ENCODE results near the gene HDAC9.

HDAC9 gene

DNA sequence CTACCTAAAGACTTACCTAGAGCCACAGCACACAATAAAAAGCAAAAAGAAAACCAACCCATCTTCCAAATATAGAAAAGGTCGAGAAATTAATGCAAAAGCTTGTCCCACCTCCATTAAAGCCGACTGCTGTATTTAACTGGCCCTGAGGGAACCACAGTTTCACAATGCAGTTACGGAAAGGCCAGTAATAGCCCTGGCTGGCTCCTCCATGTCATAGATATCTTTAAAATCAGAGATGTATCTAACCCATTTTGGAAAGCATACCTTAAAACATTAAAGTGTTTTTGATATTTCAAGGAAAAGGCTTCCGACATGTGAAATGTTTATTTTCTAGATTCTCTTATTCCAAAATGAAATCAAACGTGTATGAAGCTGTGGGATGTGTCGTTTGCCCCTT lies 23.0 kb downstream of the HDAC9 start:
- DNase-seq = no peak
- intact Hi-C loops (cut with DNase I) = no loop called here

DNA sequence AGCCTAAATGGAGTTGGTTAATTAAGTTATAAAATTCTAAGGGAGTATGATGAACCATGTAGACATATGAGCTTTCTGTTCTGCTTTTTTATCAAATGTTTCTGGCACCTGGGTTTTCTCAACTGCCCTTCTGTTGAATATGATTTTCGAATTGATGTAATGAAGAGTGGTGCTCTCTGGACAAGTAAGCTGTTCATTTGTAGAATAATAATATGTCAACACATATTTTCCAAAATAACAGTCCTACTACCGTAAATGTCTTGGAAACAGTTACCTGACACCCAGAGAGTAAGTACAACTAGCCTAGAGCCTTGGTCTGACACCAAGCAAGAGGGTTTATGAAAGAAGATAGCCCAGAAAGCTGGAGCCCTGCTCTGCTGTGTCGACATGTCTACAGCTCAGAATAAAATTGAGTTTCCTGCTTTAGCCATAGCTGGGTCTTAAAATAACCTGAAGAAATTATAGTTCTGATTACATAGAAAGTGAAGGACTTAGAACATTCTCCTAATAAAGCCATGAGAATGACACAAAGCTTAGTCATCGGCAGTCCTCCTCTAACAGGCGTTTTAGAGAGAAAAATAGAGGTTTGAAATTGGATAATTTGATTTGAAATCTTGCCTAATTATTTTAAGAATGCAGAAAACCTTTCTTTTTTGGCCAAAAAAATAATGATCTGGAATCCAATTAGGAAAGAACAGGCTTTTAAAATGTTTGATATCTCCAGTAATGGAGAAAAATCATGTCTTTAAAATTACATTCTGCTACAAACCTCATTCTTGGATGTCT lies 25.1 kb downstream of the HDAC9 start:
- no peak for DNase-seq
- intact Hi-C loops (cut with DNase I) = no loop called here

DNA sequence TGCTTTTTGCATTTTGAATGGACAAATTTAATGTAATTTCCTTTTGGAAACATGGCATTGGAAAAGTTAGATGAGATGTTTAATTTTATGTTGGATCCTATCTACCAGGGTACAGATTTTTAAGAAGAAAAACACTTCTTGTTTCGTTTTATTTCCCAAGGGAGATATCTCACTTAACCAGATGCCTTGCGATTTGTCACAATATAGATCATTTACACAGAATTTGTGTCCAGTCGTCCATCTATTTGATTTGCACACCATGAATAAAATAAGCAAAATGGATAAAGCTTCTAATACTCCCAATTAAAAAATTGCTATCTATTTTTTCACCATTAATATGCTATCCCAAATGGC lies 25.7 kb downstream of the HDAC9 start:
- intact Hi-C loops (cut with DNase I) = no loop called here
- DNase-seq = no peak

DNA sequence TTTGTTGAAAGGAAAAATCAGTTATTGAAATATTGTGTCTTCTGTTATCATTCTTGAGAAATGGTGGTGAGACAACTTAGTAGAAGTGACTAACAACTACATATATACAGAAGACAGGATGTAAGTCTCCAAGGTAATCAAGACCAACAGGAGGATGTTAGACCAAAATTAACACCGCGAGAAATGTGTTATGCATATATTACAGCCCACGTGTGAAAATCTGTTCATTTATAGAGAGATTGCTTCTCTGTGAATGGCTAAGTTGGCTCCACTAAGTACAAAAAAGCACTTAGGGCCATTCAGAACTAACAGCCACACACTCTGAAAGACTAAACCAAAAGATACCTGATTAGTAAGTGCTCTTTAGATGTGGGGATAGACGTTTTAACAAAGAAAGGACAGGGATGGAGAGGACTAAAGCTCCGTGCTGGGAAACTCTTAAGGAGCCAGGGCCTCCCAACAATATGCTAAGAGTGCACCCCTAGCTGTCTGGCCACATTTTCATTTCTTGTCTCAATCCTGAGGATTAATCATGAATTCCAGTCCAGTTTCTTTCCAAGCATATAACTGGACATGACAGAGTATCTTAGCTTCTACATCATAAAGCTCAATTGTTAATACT lies 26.5 kb downstream of the HDAC9 start:
- intact Hi-C loops (cut with DNase I) = no loop called here
- no peak for DNase-seq

DNA sequence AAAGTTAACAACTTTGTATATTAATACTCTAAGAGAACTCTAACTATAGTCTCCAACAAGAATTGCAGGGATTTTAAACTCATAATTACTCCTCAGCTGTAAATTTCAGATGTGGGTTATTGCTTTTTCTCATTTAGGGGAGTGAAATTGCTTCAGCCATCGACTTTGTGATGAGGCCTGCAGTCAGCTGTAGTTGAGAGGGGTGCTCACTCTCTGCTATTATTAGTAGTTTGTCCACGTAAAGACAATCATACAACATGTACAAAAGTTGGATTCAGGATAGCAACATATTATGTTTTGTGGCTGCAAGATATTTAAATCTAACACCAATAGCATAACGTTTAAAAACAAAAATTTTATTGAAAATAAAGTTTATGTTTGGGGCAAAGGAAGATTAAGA lies 28.7 kb downstream of the HDAC9 start:
- no peak for DNase-seq
- intact Hi-C loops (cut with DNase I) = no loop called here

DNA sequence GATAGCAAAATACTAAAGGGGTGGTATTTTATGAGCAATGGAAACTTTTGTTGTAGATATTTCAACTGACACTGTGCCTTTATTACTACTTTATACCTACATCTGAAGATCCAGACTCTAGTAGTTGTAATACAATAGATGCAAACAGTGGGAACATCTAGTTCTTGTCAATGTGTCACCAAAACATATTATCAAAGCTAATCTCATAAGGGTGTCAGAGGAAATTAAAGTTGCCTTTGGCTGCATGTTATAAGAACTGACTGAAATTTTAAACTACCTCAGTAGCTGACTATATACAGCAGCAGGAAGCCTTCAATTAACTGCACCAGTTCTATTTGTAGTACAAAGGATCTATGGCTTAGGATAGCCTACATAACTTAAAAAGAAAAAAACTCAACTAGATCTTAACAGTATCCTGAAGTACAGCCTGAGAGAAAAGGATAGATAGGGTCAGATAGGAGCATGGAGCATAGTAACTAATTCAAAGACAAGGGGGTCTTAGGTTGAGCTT lies 30.9 kb downstream of the HDAC9 start:
- no peak for DNase-seq
- intact Hi-C loops (cut with DNase I) = no loop called here

DNA sequence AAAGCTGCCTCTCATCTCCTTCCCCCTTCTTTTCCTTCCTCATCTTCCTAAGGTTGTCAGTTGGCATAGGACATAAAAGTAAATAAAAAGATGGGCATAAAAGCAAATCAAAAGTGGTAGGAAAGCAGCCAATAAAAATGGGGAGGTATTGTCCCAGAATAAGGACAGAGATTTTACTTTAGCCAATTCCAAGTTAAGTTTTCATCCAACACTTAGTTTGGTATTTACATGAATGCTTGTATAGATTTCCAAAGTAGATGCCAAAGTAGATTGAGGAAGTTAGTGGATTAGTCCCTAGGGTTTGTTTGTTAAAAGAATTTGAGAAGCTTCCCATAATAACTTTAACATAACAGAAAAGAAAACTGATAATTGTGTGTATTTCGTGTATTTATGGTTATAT lies 33.7 kb downstream of the HDAC9 start:
- intact Hi-C loops (cut with DNase I) = no loop called here

DNA sequence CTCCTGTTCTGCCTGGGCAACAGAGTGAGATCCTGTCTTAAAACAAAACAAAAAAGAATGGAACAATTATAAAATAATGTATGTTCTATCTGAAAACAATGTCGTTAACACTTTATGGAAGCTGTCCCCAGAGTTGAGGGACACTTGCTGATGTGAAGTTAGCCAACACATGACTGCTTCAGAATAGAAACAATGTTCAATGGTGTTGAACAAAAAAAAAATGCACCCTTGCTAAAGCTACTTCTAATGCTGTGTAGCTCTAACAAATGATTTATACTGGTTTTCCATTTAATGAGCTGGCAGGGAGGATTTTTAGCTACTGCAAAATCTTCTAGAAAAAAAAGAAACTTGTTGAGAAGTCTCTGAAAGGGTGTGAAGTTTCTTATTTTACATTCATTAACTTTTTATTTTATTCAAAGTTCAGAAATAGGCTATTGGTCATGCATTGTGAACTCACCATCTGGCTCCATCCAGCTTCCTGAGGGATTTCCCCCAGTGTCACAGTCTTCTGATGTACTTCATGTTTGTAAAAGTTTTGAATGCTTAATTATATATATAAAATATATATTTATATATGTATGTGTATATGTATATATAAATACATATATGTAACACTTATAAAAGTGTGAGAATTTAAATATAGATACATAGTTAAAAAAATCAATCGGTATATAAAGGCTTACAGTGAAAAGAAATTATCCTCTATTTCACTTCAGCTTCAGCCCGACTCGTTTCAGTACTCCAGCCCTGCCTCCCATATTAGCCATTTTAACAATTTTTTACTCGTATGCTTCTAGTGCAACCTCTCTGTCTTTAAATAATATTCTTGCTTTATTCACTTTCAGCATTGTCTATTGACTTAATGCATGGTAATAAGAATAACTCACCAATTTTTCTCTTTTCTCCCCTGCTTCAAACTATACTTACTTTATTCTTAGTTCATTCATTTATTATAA lies 35.0 kb downstream of the HDAC9 start:
- intact Hi-C loops (cut with DNase I) = no loop called here
- DNase-seq = no peak

More for the DNA sequence above, 33.7 kb downstream of the HDAC9 start:
- no peak for DNase-seq

DNA sequence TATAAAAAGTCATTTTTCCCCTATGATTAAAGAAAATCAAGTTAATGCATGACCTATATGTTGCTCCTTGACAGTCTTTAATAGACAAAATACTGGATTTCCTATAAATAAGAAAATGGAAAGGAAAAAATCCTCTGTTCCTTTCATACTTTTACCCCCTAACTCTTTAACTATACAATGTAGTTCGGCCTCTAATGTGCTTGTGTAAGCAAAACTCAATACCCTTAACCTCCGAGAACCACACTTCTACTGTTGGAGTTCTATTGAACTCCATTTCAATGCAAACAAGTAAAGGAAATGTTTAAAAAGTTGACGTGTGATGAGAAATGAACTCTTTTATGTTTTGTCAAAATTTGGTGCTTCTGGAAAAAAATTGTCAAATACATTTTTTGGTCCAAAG lies 36.0 kb downstream of the HDAC9 start:
- intact Hi-C loops (cut with DNase I) = no loop called here
- no peak for DNase-seq

DNA sequence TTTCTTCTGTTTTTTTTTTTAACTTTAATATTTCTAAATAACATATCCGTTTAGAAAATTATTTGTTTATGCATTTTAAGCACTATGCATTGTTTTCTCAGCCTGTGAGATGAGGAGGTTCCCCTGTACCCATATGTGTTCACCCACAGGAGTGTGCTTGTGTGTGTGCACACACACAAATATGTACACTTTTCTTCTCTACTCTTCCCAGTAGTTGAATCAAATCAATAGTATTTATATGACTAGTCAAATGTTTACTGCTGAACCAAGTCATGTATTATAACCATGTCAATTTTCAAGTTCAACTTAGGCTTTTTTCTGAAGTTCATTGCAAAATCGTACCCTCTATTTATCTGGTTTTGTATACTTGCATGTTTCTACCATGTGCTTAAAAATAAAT lies 37.3 kb downstream of the HDAC9 start:
- intact Hi-C loops (cut with DNase I) = no loop called here
- DNase-seq = no peak

DNA sequence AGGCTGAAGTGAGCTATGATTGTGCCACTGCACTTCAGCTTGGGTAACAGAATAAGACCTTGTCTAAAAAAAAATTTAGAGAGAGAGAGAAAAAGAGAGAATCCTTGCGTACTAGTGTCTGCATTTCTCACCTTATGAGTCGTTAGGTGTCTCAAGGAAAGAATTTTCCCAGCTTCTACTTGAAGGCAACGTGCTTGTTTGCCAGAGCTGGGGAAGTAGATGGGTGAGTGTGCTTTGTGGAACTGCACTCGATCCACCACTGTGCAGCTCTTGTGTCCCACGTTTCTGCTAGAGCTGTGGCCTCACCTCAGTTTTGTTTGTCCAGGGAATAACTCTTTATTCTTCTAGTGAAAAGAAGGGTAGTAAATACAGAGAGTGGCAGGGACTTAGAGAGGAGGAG lies 38.9 kb downstream of the HDAC9 start:
- intact Hi-C loops (cut with DNase I) = no loop called here
- no peak for DNase-seq

DNA sequence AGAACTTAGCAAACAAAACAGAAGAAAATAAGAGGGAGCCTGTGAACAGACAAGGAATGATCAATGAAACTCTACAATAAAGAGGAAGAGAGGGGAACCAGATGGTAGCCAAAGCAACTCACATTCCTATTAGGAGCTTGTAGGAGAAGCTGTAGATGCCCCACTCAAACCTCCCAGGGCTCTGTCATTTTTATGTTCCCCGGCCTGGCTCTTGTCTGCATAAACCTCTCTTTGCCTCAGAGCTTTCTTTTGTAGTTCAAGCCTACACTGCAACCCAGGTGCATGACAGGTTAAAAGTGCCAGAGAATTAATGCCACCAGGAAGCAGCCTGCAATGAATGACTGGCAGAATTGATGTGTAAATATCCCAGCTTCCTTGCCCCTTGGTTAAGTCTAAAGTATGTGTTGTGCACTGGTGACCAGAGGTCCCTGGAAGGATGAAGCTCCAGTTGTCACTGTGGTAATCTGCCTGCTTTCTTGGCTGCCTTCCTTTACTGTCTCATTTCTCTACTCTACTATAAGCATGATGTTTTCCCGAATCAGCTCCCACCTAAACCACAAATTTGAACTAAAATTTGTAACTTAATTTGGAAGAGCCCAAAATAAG lies 40.4 kb downstream of the HDAC9 start:
- DNase-seq = no peak
- intact Hi-C loops (cut with DNase I) = no loop called here

DNA sequence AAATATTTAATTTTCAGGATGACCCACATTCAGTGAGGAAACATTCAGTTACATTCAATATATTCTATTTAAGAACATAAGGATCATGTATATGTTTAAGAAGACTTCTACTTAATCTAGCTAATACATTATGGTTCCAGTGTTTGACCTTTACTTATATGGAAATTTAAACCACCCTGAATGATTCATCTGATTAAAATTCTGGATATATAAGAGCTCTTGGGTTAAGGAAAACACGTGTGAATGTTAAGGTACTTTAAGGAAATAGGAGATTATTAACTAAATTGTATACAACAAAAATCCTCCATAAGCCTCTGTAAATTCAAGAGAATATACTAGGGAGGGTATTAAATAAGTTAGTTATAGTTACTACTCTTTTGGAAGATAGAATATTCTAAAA lies 40.9 kb downstream of the HDAC9 start:
- intact Hi-C loops (cut with DNase I) = no loop called here

DNA sequence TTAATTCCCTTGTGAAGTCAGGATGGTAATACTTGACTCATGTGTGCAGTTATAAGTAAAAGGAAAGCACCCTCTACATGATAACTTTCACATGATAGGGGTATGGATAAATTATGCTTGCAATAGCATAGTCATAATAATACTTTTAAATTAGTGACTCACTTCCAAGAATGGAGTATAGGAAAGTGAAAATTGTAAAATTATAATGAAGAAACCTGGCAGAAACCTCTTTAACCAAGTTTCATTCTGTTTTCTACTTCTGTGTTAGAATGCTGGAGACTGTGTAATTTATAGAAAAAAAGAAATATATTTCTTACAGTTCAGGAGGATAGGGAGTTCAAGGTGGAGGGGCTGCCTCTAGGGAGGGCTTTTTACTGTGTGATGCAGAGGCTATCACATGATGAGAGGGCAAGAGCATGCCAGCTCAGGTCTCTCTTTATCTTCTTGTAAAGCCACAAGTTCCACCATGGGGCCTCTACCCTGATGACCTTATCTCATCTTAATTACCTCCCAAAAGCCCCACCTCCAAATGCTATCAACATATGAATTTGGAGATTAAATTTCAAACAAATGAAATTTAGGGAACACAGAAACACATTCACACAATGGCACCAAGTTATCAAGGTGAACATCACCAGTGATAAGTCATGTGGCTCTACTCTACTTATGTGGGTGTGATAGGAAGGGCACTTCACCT lies 43.2 kb downstream of the HDAC9 start:
- intact Hi-C loops (cut with DNase I) = no loop called here
- DNase-seq = no peak

More for the DNA sequence above, 40.9 kb downstream of the HDAC9 start:
- DNase-seq = no peak

DNA sequence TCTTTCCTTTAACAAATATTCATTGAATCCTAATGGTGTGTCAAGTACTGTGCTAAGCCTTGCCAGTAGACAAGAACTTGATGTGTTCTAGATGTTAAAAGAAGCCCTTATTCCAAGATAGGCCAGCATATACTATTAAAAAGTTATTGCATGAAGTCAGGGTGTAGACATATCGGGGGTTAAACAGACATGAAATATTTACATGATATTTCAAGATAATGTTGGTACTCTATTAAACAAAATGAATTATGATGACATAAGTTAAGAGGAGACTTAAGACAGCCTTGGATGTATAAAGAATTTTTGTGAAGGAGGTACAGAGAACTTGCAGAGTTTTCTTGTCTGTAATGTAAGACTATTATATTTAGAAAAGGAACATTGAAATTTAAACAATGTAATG lies 44.8 kb downstream of the HDAC9 start:
- DNase-seq = no peak
- intact Hi-C loops (cut with DNase I) = no loop called here

DNA sequence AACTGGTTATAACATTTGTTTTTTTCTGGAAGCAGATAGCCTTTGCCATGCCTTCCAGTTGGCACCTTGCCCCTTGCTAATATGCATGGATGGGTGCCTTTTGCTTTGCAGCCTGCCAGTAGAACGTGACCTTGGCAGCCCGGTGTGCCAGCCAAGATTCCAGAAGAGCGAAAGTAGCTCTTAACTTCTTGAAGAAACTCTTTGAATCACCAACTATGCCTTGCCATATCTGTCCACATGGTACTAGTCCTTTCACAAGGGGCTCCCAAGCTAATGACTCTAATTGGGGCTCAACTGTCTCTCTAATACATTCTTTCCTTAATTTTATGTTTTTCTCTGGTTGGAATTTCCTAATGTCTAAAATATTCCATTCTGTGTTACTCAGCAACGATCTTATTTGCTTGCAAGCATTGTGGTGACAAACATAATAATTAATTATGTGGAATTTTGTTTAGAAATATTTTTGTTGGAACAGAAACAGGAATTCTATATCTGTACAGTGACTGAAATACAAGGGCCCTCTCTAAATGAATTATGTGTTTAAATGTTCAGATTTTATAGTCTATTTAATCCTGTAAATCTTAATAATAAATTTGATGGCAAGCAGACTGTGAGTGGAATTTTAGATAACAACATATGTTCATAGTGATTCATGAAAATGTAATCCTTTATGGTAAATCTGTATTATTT lies 45.8 kb downstream of the HDAC9 start:
- peak in 32 of 42 donors; percentile 4 to 71 (median 37) for DNase-seq

DNA sequence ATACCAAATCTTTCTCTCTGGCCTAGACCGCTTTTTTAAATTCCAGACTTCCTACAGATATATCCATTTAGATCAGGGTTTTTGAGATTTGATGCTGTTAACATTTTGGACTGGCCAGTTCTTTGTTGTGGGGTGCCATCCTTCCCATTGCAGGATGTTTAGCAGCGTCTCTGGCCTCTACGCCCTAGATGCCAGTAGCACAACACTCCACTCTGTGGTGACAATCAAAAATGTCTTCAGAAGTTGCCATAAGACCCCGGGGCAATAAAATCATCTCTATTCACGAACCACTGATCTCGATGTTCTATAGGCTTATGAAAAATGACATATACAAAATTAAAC lies 46.3 kb downstream of the HDAC9 start:
- intact Hi-C loops (cut with DNase I) = no loop called here
- DNase-seq = peak in 3 of 42 donors; percentile 4 to 23 (median 15)

More for the DNA sequence above, 45.8 kb downstream of the HDAC9 start:
- intact Hi-C loops (cut with DNase I) = no loop called here

DNA sequence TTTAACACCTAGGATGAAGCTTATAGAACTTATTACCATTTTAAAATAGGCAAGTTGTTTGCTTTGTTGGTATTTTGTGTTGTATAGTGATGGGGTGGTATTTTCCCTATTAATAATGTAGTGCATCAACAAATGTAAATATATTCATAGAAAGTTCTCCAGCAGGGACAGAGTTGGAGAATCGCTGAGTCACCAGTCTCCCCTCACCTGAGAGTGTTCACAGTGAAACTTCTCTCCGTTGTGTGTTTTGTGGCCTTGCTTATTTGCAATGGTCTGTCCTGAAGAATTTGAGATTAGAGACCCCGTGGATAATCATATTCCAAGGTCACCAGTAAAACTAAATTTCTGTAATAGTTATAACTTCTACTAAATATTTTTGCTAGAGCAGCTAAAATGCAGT lies 51.0 kb downstream of the HDAC9 start:
- DNase-seq = no peak
- intact Hi-C loops (cut with DNase I) = no loop called here
